Activated T-helper 17 cell treated with anti-CD3 and anti-CD28 coated beads, Interleukin-2, amount 50 U/mL, for 72 hours (primary cell): ENCODE data around the gene SCART1. TPM values are rescaled to one million over a fixed set of nuclear protein-coding genes. Genes with fewer than 3 reads are reported as not detected.

Experiments used
- ATAC-seq: fragments of 150-1000 bp; cut with Tn5 transposase; replicated peaks from 2 replicates; pipeline ENCODE4 v1.10.0; 2021; ENCODE audit warnings: mild to moderate bottlenecking, moderate library complexity
- H3K27ac Mint-ChIP-seq: one replicate; pipeline ENCODE4 v1.8.0; 2022; ENCODE audit warnings: mixed read lengths
- H3K27me3 Mint-ChIP-seq: one replicate; pipeline ENCODE4 v1.8.0; 2022; ENCODE audit warnings: mixed read lengths
- H3K36me3 Mint-ChIP-seq: one replicate; pipeline ENCODE4 v1.8.0; 2022; ENCODE audit warnings: low read depth, mild to moderate bottlenecking, mixed read lengths
- H3K4me1 Mint-ChIP-seq: one replicate; pipeline ENCODE4 v1.8.0; 2022; ENCODE audit warnings: mixed read lengths
- H3K4me3 Mint-ChIP-seq: one replicate; pipeline ENCODE4 v1.8.0; 2022; ENCODE audit warnings: mild to moderate bottlenecking, mixed read lengths
- H3K9me3 Mint-ChIP-seq: one replicate; pipeline ENCODE4 v1.8.0; 2022; ENCODE audit warnings: mixed read lengths
- total RNA-seq, 2 donors: library from RNA; stranded (reverse); gene quantifications; one replicate each; pipeline ENCODE4 v1.2.3, GENCODE V29; 2022

SCART1 gene
- total RNA-seq, 2 donors from 2014 or later = 7.2 to 17.3 TPM

GRCh38 chr10:133442967-133443924, 10.5 kb upstream of the SCART1 start:
- H3K36me3 Mint-ChIP-seq = peaks cover 6% of the 10 kb centered on the region
- peak overlapping the region; percentile 83 for H3K27ac Mint-ChIP-seq
- H3K4me1 Mint-ChIP-seq = peaks cover 30% of the 10 kb centered on the region
- peaks cover 10% of the 10 kb centered on the region for H3K9me3 Mint-ChIP-seq
- H3K4me3 Mint-ChIP-seq = peak overlapping the region; percentile 69
- no peaks in the 10 kb centered on the region for H3K27me3 Mint-ChIP-seq
- ATAC-seq = no peak

GRCh38 chr10:133444342-133445267, 9.1 kb upstream of the SCART1 start:
- Mint-ChIP-seq H3K27me3 (no peaks in the 10 kb centered on the region), H3K4me1 (peaks cover 24% of the 10 kb centered on the region), H3K36me3 (peaks cover 6% of the 10 kb centered on the region), H3K27ac (no peak overlapping the region), H3K4me3 (no peak overlapping the region), H3K9me3 (peaks cover 20% of the 10 kb centered on the region)
- ATAC-seq = no peak

- Mint-ChIP-seq H3K4me1 (peaks cover 24% of the 10 kb centered on the region), H3K36me3 (peaks cover 6% of the 10 kb centered on the region), H3K27me3 (no peaks in the 10 kb centered on the region), H3K9me3 (peaks cover 20% of the 10 kb centered on the region), H3K27ac (no peak overlapping the region), H3K4me3 (no peak overlapping the region)
- no peak for ATAC-seq
Measured at GRCh38 chr10:133445268-133445732, 8.4 kb upstream of the SCART1 start.

- Mint-ChIP-seq H3K4me1 (peaks cover 24% of the 10 kb centered on the region), H3K9me3 (peaks cover 20% of the 10 kb centered on the region), H3K27me3 (no peaks in the 10 kb centered on the region), H3K4me3 (no peak overlapping the region), H3K27ac (no peak overlapping the region), H3K36me3 (peaks cover 6% of the 10 kb centered on the region)
- ATAC-seq = no peak
Measured at GRCh38 chr10:133445751-133446708, 7.7 kb upstream of the SCART1 start.

GRCh38 chr10:133446979-133447378, 6.8 kb upstream of the SCART1 start:
- H3K36me3 Mint-ChIP-seq = peaks cover 6% of the 10 kb centered on the region
- no peak overlapping the region for H3K27ac Mint-ChIP-seq
- peaks cover 24% of the 10 kb centered on the region for H3K4me1 Mint-ChIP-seq
- H3K4me3 Mint-ChIP-seq = no peak overlapping the region
- H3K27me3 Mint-ChIP-seq = no peaks in the 10 kb centered on the region
- ATAC-seq = no peak
- peaks cover 20% of the 10 kb centered on the region for H3K9me3 Mint-ChIP-seq

GRCh38 chr10:133448120-133448519, 5.6 kb upstream of the SCART1 start:
- Mint-ChIP-seq H3K4me1 (peaks cover 15% of the 10 kb centered on the region), H3K27ac (no peak overlapping the region)

GRCh38 chr10:133451346-133451745, 2.4 kb upstream of the SCART1 start:
- H3K4me1 Mint-ChIP-seq = peaks cover 24% of the 10 kb centered on the region
- H3K9me3 Mint-ChIP-seq = peaks cover 20% of the 10 kb centered on the region
- peaks cover 6% of the 10 kb centered on the region for H3K36me3 Mint-ChIP-seq
- no peaks in the 10 kb centered on the region for H3K27me3 Mint-ChIP-seq
- H3K4me3 Mint-ChIP-seq = no peak overlapping the region
- H3K27ac Mint-ChIP-seq = no peak overlapping the region
- no peak for ATAC-seq

More at GRCh38 chr10:133448120-133448519, 5.6 kb upstream of the SCART1 start:
- no peak for ATAC-seq
- Mint-ChIP-seq H3K9me3 (peaks cover 20% of the 10 kb centered on the region), H3K4me3 (no peak overlapping the region), H3K27me3 (no peaks in the 10 kb centered on the region), H3K36me3 (peaks cover 6% of the 10 kb centered on the region)

GRCh38 chr10:133452453-133452852, 1.3 kb upstream of the SCART1 start:
- peaks cover 19% of the 10 kb centered on the region for H3K4me1 Mint-ChIP-seq
- H3K27ac Mint-ChIP-seq = no peak overlapping the region
- peaks cover 13% of the 10 kb centered on the region for H3K9me3 Mint-ChIP-seq
- no peak for ATAC-seq
- H3K4me3 Mint-ChIP-seq = no peak overlapping the region
- H3K27me3 Mint-ChIP-seq = no peaks in the 10 kb centered on the region
- no peaks in the 10 kb centered on the region for H3K36me3 Mint-ChIP-seq

GRCh38 chr10:133454204-133454893, 604 bp downstream of the SCART1 start:
- Mint-ChIP-seq H3K27ac (no peak overlapping the region), H3K27me3 (no peaks in the 10 kb centered on the region), H3K4me1 (peaks cover 16% of the 10 kb centered on the region), H3K4me3 (peak overlapping the region; percentile 70), H3K36me3 (no peaks in the 10 kb centered on the region), H3K9me3 (peaks cover 3% of the 10 kb centered on the region)
- ATAC-seq = no peak

- no peaks in the 10 kb centered on the region for H3K27me3 Mint-ChIP-seq
- ATAC-seq = no peak
- peak overlapping the region; percentile 56 for H3K27ac Mint-ChIP-seq
- peak overlapping the region; percentile 70 for H3K4me3 Mint-ChIP-seq
- H3K9me3 Mint-ChIP-seq = no peaks in the 10 kb centered on the region
- H3K36me3 Mint-ChIP-seq = peaks cover 2% of the 10 kb centered on the region
- peaks cover 14% of the 10 kb centered on the region for H3K4me1 Mint-ChIP-seq
Measured at GRCh38 chr10:133455196-133455595, 1.5 kb downstream of the SCART1 start.

GRCh38 chr10:133455611-133456031, 1.9 kb downstream of the SCART1 start:
- Mint-ChIP-seq H3K36me3 (peaks cover 6% of the 10 kb centered on the region), H3K4me3 (peak overlapping the region; percentile 70), H3K27me3 (no peaks in the 10 kb centered on the region), H3K4me1 (peaks cover 14% of the 10 kb centered on the region), H3K27ac (peak overlapping the region; percentile 56), H3K9me3 (no peaks in the 10 kb centered on the region)
- ATAC-seq = no peak

- no peaks in the 10 kb centered on the region for H3K9me3 Mint-ChIP-seq
- H3K27me3 Mint-ChIP-seq = no peaks in the 10 kb centered on the region
- ATAC-seq = no peak
- peaks cover 9% of the 10 kb centered on the region for H3K36me3 Mint-ChIP-seq
- peaks cover 14% of the 10 kb centered on the region for H3K4me1 Mint-ChIP-seq
- peak overlapping the region; percentile 70 for H3K4me3 Mint-ChIP-seq
- peak overlapping the region; percentile 56 for H3K27ac Mint-ChIP-seq
Measured at GRCh38 chr10:133456041-133456951, 2.6 kb downstream of the SCART1 start.
